Vagina (tissue), 2 donors: ENCODE data around the gene TERT.
"Not testable (repeated sequence)": the region's sequence is repeated elsewhere in the genome, so short reads cannot be mapped to it uniquely, and the experiment has no call there.

ENCODE experiments used
- CTCF ChIP-seq, 3 experiments: fragments of 450-650 bp in 2 of 3; fragments of 200-600 bp in 1 of 3; sonication (generic) in 1 of 3; IDR thresholded peaks; one replicate each; pipeline ENCODE4 v1.5.1; 2017 to 2019; ENCODE audit warnings: antibody characterized with exemption in 3 of 3, mild to moderate bottlenecking in 2 of 3, moderate library complexity in 2 of 3
- POLR2A ChIP-seq, 2 donors: fragments of 450-650 bp; IDR thresholded peaks; one replicate each; pipeline ENCODE4 v1.6.1; 2017; ENCODE audit warnings: antibody characterized with exemption in 2 of 2, mild to moderate bottlenecking in 2 of 2, moderate library complexity in 2 of 2

- not testable (repeated sequence) for TF ChIP-seq CTCF, POLR2A (IDR thresholded peaks at IDR 0.05)
Measured at GRCh38 chr5:1339818-1340210, 44.9 kb upstream of the TERT start.
